ENCODE data around the gene HOXC11.

Gene HOXC11

DNA sequence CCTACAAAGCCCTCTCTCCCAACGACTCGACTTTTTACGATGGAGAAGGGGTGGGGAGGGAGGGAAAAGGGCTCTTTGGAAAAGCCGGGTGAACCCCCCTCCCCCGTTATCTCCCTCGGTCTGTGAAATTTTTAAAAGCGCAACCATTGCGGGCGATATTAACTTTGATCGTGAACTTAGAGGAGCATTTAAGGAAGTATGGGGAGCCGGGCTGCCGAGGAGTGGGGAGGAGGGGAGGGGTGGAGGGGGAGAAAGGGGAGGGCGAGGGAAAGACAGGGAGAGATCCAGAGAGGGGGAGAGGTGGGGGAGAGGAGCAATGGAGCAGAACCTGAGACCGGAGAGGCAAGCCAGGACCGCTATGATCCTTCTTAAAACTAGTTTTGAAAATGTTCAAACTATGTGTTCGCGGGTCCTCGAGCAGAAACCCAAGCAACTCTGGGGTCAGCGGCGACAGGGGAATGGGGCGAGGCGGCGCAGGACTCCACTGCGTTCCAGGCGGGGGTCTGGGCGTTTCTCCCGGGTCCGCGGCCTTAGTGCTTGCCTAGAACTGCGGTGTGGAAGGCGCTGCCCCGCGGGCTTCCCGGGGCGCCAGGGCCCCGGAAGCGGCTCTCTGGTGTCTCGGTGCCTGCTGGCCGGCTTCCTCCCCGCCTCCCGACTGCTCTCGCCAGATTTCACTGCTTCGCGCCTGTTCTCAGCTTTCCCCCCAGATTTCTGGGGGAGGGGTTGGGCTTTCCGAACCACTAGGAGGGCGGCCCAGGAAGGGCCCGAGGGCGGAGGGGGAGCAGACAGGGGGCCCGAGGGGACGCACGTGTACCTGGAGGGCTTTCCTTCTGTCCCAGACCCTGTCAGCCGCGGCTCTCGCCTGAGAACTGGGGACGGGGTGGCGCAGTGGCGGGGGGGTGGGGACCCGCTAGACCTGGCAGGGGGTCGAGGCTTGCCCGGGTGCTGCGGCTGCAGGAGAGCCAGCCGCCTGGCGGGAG, 1.4 kb downstream of the HOXC11 start, which contains the start of gene HOTAIR:
Gene HOTAIR, minus strand, starts transcription at position 871 of the 980 bp plus-strand sequence.
- peak; percentile 47 for DNase-seq

DNA sequence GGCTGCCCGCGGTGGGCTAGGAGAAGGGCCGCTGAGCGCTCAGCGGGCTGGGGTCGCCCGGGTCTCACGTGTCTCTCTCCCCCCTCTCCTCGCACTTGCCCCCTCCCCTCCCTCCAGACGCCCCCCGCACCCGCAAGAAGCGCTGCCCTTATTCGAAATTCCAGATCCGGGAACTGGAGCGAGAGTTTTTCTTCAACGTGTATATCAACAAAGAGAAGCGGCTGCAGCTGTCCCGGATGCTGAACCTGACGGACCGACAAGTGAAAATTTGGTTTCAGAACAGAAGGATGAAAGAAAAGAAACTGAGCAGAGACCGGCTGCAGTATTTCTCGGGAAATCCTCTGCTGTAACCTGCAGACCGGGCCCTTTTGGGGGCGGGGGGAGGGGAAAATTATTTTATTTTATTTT, 2.1 kb downstream of the HOXC11 start:
- DNase-seq: no peak

DNA sequence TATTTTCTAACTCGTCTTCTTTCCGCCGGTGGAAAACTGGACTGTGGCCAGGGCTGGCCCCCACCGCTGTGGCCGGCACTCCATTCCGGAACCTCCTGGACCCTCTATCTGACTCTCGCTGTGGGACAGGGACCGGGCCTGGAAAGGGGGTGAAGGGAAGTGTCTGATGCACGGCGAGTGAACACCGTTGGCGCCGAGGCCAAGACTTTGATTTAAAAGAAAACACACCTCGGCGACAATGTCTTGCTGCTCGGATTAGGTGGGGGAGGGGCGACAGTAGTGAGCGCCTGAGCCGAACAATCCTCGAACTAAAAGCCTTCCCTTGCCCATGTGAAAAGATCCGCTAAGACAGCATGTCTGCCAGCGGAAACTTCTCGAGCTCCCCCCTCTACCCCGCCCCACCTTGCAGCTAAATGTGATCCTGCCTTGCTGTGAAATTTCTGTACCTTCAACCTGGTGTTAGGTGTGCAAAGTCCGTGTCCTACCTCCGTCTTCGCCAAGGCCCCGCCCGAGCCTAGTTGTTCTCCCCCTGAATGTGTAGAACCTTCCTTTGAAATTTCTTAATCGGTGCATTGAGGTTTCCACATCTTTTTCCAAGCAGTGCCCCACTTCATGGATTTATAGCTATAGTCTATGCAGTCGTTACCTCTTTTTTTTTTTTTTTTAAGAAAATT, 2.7 kb downstream of the HOXC11 start:
- DNase-seq: no peak

GRCh38 chr12:53976172-53976822, 3.4 kb downstream of the HOXC11 start:
- no peak for DNase-seq

DNA sequence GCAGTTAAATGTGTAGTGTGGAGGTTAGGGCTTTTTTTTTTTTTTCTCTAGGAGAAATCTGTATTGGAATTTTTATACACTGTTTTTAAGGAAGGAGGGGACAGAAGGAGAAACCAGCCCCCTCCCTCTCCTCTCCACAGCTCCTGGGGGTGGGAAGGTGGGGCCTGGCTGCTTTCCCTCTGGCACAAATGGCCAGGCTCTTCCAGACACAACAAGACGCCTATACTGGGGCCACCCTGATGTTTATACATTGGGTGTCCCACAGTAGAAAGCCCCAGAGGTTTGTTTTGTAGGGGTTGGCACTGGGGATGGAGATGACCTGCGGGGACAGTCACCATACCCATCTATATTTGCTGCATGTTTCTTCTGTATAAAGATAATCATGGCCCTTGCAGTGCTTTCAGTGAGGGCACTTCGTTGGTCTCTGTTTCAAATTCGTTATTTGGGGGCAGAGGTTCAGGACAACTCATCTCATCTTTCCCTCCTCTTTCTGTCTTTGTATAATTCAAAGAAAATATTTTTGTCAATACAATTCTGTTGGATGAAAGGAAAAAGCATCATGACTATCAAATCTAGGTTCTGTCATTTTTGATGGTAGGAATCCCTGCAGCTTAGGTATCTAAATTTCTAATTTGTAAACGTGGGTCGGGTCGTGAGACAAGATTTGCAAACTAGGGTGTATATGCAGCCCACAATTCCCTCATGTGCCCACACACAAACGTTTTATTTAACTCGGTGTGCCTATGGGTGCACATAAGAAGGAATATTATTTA, 4.1 kb downstream of the HOXC11 start:
- no peak for DNase-seq

GRCh38 chr12:53977596-53978445, 4.9 kb downstream of the HOXC11 start:
- no peak for DNase-seq

DNA sequence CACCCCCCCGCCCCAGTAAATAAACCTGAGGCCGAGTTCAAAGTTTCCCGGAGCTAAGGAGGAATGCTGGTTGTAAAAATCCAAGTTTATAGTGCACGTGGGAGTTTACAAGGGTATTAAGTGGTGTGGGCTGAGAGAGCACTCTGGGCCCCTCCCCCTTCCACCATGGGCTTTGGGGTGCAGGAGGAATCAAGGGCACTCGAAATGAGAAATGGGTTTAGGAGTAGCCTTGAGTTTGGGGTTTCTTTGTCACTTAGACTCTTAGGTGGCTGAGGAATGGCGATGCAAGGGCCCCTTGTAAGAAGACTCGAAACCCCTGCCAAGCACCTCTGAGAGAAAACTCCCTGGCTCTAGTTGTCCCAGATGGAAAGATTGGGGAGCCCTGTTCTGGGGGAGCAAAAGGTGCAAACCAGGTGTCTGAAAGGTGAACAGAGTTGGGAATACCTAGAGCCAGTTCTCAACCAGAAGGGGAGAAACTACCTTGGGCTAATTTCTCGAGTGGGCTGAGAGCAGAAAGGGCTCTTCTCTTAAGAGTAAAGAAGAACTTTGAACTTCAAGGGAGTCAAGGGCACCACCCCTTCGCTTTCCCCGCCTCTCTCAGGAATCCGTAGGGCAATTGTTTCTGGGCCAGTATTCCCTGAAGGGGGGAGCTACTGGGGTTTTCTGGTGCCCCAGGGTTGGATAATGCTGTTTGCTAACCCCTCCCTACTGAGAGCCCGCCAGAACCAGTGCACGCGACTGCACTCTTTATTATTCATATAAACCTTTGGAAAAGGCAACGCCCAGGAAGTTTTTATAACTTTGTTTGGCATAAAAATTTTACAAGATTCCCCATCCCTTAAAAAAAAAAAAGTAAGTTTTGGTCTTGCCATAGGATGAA, 5.8 kb downstream of the HOXC11 start:
- no peak for DNase-seq

DNA sequence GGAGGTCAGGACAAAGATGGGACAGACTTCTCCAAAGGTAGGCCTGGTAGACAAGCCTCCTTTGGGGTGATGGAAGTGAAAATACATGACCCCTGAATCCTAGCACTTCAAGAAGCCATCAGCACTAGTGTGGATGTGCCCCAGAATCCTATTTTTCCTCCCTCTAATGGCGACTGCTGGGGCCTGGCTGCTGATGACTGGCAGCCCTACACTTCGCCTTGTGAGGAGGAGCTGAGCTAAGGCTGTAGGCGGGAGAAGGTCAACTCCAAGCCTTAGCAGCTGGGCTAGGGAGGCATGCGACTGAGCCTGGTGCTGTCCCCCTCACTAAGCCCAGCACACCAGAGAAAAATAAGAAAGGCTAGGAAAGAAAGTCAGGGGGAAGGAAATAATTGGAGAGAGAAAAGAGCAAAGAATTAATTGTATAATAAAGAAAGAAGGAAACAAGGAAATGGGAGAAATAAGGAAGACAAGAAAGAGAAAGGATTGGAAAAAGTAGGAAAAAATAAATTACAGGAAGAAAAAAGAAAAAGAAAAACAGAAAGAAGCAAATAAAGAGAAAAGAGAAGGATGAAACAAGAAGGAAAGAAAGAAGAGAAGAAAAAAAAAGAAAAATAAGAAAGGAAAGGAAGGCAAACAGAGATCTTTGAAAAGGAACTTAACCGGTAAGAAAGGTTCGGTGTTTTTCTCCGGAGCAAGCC, 7.3 kb downstream of the HOXC11 start:
- no peak for DNase-seq

GRCh38 chr12:53980802-53981496, 8.0 kb downstream of the HOXC11 start:
- DNase-seq: no peak

DNA sequence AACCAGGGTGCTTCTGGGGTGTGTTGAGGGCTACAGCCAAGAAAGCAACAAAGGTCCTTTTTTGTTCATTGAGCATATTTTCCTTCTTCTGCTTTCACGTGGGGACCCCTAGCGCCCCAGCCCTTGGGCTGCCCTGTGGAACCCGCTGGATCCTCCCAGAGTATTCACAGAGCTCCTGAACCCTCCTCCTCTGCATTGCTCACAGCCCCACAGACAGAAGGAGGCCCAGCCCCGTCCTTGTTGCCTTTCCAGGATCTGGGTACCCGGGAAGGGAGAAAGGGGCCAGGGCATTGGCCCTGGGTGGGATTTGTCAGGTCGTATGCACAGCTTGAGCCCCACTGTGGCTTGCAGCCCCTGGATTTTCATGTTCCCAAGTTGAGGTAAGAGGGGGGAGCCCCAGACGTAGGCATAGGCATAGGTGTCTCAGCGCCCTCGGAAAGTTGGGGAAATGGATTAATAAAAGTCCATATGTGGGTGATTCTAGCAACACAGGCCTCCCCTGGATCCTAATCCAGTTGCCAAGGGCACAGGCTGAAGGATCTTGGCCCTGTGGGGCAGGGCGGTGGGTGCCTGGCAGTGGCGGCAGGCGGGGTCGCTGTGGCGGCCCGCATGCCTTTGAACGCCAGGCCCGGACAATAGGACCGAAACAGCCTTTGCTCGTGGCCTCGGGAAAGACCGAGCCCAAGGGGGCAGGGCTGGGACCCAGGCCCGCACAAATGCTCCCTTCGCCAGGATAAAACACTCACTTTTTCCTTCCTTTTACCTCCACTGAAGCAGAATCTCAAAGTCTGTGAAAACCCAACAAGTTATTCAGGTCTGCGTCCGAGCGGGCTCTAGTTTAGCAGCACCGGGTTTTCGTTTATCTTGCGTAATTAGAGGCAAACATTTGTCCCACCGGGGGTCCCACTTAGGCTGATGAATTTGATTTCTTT, 9.0 kb downstream of the HOXC11 start:
- DNase-seq: no peak

GRCh38 chr12:53982648-53983567, 10.0 kb downstream of the HOXC11 start:
- DNase-seq: no peak

DNA sequence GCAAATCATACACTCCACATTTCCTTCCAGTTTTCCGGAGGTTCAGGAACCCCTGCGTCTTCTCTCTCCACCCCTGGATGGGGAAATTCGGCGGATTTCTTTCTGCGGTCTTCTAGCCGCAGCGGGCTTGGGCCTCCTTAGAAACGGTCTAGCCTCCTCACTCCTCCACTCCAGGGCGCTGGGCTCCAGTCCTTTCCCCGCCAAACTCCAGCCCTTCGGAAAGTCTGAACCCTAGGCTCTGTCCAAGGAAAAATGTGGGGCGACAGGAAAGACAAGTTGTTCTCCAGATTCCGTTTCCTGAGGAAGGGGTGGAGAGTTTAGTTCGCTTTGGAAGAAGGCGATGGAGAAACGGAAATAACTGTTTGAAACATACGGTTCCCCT, 10.6 kb downstream of the HOXC11 start:
- no peak for DNase-seq

DNA sequence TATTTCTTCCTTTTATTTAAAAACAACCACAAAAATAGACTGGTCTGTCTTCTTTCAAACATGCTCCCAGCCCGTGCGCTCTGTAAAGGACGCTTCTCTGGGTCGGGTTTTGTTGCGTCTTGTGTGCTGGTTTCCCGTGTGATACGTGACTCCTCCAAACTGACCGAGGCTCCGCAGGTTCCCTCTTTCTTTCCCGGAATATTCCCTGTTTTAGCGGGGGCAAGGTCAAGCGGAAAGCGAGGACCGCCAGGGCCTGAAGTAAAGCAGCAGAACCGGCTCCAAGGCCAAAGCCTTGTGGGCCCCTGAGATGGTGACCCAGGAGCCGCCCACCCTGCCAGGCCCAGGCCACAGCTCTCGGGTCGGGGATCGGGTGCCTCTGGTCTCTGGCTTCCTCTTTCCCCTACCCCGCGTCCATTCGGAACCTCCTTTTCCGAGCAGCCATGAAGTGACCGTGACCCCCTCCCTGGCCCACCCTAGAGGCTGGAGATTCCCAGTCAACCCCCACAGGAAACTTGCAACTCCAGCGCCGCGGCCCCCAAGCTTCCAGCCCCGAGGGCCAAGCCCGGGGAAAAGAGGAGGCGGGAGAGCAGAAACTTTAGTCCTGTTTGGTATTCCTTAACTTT, 11.1 kb downstream of the HOXC11 start:
- no peak for DNase-seq

- peak; percentile 95 for DNase-seq
Observed at GRCh38 chr12:53984901-53985691, 12.2 kb downstream of the HOXC11 start, which contains the start of gene HOXC10. TSS of gene HOXC10 (plus strand) at chr12:53985146. CDS start at chr12:53985260, 114 bp downstream.

DNA sequence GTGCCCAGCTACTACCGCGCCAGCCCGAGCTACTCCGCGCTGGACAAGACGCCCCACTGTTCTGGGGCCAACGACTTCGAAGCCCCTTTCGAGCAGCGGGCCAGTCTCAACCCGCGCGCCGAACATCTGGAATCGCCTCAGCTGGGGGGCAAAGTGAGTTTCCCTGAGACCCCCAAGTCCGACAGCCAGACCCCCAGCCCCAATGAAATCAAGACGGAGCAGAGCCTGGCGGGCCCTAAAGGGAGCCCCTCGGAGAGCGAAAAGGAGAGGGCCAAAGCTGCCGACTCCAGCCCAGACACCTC, 12.7 kb downstream of the HOXC11 start:
- no peak for DNase-seq
